NCI-H226 (cell line): ENCODE results near the gene GPR39.

Source experiments
- DNase-seq: peaks from one replicate; pipeline ENCODE4 v3.0.0-alpha.2; 2015

The GPR39 gene

DNA sequence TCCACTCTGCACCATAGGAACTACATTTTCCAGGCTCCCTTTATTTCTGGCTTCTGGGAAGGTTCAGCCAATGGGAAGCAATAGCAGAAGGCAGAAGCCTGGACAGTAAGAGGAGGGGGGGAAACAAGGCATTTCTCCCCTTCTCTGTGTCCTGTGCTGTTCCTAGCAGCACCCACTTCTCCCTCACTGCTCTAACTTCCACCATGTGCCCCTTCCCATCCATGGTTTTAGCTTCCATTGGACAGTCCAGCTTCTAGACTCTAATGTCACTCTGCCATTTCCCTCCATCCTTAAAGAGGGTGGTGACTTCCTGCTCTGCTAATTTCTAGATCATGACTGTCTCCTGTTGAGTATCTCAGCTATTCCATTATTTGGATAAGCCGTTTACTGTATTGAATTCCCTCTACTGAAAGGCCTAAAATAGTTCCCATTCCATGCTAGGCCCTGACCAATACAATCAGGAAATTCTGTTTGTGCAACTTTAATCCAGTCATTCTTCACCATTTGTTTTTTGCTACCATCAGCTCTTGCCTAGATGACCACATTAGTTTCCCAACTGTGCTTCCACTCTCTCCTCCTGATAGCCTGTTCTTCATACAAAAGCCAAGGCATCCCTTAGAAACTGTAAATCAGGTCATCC is 274.2 kb downstream of the GPR39 start:
- no peak for DNase-seq

DNA sequence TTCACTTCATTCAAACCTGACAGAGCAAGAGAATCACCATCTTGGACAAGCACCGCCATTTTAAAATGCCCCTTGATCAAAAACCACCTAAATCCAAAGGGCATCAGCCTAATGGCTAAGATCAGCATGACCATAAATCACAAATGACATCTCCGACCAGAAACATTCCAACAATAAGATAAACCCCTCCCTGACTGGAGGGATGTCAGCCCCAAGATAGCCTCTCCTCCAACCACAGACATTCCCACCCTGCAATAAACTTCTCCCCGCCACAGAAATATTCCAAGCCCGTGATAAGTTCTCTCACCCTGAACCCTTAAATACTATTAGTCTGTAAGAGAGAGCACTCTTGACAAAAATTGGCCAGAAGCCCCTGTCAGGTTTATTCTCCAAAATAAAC is 275.0 kb downstream of the GPR39 start:
- peak; percentile 23 for DNase-seq

GRCh38 chr2:132692816-132693215 is 276.2 kb downstream of the GPR39 start:
- no peak for DNase-seq
